COLO668 (cell line): ENCODE results near the gene NCAPD2.

Experiments used
- DNase-seq: peaks from one replicate; lab custom pipeline; 2025; ENCODE audit not compliant: unreplicated experiment; lab: John Stamatoyannopoulos, UW

Gene NCAPD2

GRCh38 chr12:6493497-6494257, at the start of gene NCAPD2:
Gene NCAPD2 (plus strand): TSS chr12:6494102. CDS start chr12:6495099, 997 bp downstream.
- peak; percentile 93 for DNase-seq

GRCh38 chr12:6444704-6445688, 48.9 kb upstream of the NCAPD2 start, which contains the start of gene CD27:
Gene CD27 (plus strand): TSS chr12:6444955. CDS start chr12:6445096, 141 bp downstream.
- DNase-seq, result no peak

- no peak for DNase-seq
Measured at GRCh38 chr12:6450091-6450868, 43.6 kb upstream of the NCAPD2 start.

GRCh38 chr12:6450869-6451347, 43.0 kb upstream of the NCAPD2 start:
- DNase-seq, result no peak

GRCh38 chr12:6451348-6452244, 42.3 kb upstream of the NCAPD2 start, which contains the start of gene TAPBPL:
Gene TAPBPL (plus strand): TSS chr12:6452042. CDS start chr12:6452249, 207 bp downstream.
- DNase-seq, result peak; percentile 80

GRCh38 chr12:6452245-6452943, 41.5 kb upstream of the NCAPD2 start:
- peak; percentile 37 for DNase-seq

- peak; percentile 13 for DNase-seq
Measured at GRCh38 chr12:6452944-6453630, 40.8 kb upstream of the NCAPD2 start.

GRCh38 chr12:6457220-6457945, 36.5 kb upstream of the NCAPD2 start:
- DNase-seq, result no peak

GRCh38 chr12:6458281-6459003, 35.5 kb upstream of the NCAPD2 start:
- no peak for DNase-seq

- DNase-seq, result no peak
Measured at GRCh38 chr12:6459004-6459337, 34.9 kb upstream of the NCAPD2 start.

GRCh38 chr12:6460751-6461371, 33.0 kb upstream of the NCAPD2 start:
- no peak for DNase-seq

- no peak for DNase-seq
Measured at GRCh38 chr12:6461401-6462233, 32.3 kb upstream of the NCAPD2 start.

- no peak for DNase-seq
Measured at GRCh38 chr12:6462234-6462995, 31.5 kb upstream of the NCAPD2 start.

- no peak for DNase-seq
Measured at GRCh38 chr12:6463216-6463615, 30.7 kb upstream of the NCAPD2 start.

- DNase-seq, result no peak
Measured at GRCh38 chr12:6463858-6464257, 30.0 kb upstream of the NCAPD2 start.
